Measurements from ENCODE around the gene FAM111A. TPM values are rescaled to one million over a fixed set of nuclear protein-coding genes. Genes with fewer than 3 reads are reported as not detected.

The FAM111A gene
- total and polyA plus RNA-seq, 2 donors (not counting 3 experiments of a cell fraction or from before 2014, with no cell fraction given): 20.1 to 57.4 TPM

DNA sequence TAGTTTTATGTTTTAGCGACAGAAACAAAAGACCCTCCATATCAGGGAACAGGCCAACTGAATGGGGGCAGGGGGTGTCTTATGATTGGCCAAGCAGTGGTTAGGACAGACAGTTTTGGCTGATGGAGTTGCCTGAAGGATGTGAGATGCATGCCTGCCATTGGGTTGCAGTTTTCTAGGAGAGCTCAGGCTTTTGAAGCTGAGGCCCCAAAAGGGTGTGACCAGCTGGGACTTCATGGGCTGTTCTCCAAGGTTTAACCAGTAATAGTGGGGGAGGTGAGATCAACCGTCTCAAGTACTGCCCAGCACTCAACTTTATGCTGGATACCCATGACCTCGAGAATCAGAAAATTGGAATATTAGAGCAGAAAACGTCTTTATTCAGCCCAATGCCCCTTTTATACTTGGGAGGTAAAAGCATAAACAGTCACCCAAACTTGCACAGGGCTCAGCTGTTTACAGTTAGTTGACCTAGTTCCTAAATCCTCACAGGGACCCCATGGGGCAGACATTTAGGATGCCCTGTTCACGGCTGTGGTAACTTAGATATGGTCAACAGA, 42.8 kb downstream of the FAM111A start:
- Histone ChIP-seq H3K4me1 (ENCODE audit: control insufficient read depth, extremely low read depth, insufficient read depth, low read length) (peaks cover 2% of the 10 kb centered on the region), H3K27me3 (ENCODE audit: control insufficient read depth in 2 of 2, insufficient read depth in 2 of 2, low read length in 2 of 2) (peaks cover 6 to 9% of the 10 kb centered on the region in 2 experiments), H3K27ac (ENCODE audit: insufficient read depth, low read depth, low read length) (no peak overlapping the region), H3K4me3 (replicated peaks in 1 of 3; ENCODE audit: insufficient read depth in 1 of 3, low read depth in 1 of 3, low read length in 3 of 3) (no peak overlapping the region), H4K20me1 (replicated peaks; ENCODE audit: control insufficient read depth, extremely low read depth, insufficient read depth, low read length) (no peaks in the 10 kb centered on the region), H2AFZ (ENCODE audit: low read depth, low read length) (no peak overlapping the region), H3K9me1 (replicated peaks; ENCODE audit: control insufficient read depth, extremely low read depth, insufficient read depth, low read length) (no peaks in the 10 kb centered on the region), H3K4me2 (ENCODE audit: insufficient read depth, low read length) (no peak overlapping the region), H3K36me3 (ENCODE audit: control insufficient read depth in 2 of 2, extremely low read depth in 1 of 2, insufficient read depth in 2 of 2, low read length in 2 of 2) (no peaks in the 10 kb centered on the region), H3K9ac (replicated peaks; ENCODE audit: extremely low read depth, insufficient read depth, low read length) (no peak overlapping the region), H3K79me2 (ENCODE audit: control insufficient read depth, insufficient read depth, low read length) (no peaks in the 10 kb centered on the region), H3K9me3 (replicated peaks; ENCODE audit: control insufficient read depth, insufficient read depth, low read length) (no peaks in the 10 kb centered on the region)
- TF ChIP-seq POLR2A (IDR thresholded peaks at IDR 0.05; ENCODE audit: low read depth, low read length): no peak
- TF ChIP-seq CTCF (IDR thresholded peaks at IDR 0.05; ENCODE audit: extremely low read depth in 1 of 2, insufficient read depth in 1 of 2, low read depth in 1 of 2, low read length in 2 of 2): no peak
- TF ChIP-seq EZH2 (IDR thresholded peaks at IDR 0.05; ENCODE audit: borderline replicate concordance, low read depth, low read length, severe bottlenecking): no peak
- no peak for TF ChIP-seq MYC (IDR thresholded peaks at IDR 0.05; ENCODE audit: low read depth, low read length)
- no peak for TF ChIP-seq POLR2AphosphoS5 (IDR thresholded peaks at IDR 0.05; ENCODE audit: insufficient read depth, low read depth, low read length)
- ChIA-PET CTCF (interaction anchor here (0.9 to 6.4 kb wide), 11 partner anchors 8 to 37 kb away, joined by 3 to 74 read pairs (median 8); partner anchors contain the start of gene DTX4), POLR2A (no interaction called here)
- DNase-seq (ENCODE audit: low read depth, low spot score) (no peak), FAIRE-seq (no peak)
- dilution Hi-C loops (cut with MboI; ENCODE audit: extremely low pct_ligation_motif_present, low sequenced_read_pairs) (no loop called here), intact Hi-C loops (cut with micrococcal nuclease) (no loop called here)
- no TSS peak for BruUV-seq (replicated peaks)

DNA sequence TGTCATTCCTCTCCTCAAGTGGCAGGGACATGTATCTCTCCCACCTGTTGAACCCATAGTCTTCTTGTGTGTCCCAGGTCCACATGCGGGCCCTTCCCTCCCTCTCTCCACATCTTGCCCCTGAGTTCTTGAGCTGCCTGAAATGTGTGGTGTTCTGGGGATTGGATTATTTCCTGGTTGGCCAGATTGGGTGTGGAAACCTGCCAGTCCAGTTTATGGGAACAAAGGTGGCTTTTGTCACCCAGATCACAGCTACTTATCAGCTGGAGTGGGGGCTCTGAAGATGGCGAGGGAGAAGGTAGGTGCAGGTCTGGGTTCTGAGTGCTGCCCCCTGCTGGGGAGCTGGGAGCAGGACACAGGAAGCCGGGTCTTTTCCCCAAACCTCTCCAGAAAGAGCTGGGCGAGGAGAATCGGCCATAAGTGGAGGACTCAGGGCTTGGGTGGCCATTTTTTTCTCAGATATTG, 43.5 kb downstream of the FAM111A start:
- Histone ChIP-seq H4K20me1 (replicated peaks; ENCODE audit: control insufficient read depth, extremely low read depth, insufficient read depth, low read length) (no peaks in the 10 kb centered on the region), H3K27ac (ENCODE audit: insufficient read depth, low read depth, low read length) (no peak overlapping the region), H3K9me1 (replicated peaks; ENCODE audit: control insufficient read depth, extremely low read depth, insufficient read depth, low read length) (no peaks in the 10 kb centered on the region), H3K9ac (replicated peaks; ENCODE audit: extremely low read depth, insufficient read depth, low read length) (no peak overlapping the region), H3K79me2 (ENCODE audit: control insufficient read depth, insufficient read depth, low read length) (no peaks in the 10 kb centered on the region), H3K4me2 (ENCODE audit: insufficient read depth, low read length) (no peak overlapping the region), H2AFZ (ENCODE audit: low read depth, low read length) (no peak overlapping the region), H3K9me3 (replicated peaks; ENCODE audit: control insufficient read depth, insufficient read depth, low read length) (no peaks in the 10 kb centered on the region), H3K4me1 (ENCODE audit: control insufficient read depth, extremely low read depth, insufficient read depth, low read length) (peaks cover 2% of the 10 kb centered on the region), H3K27me3 (ENCODE audit: control insufficient read depth in 2 of 2, insufficient read depth in 2 of 2, low read length in 2 of 2) (peaks cover 4 to 11% of the 10 kb centered on the region in 2 experiments), H3K4me3 (replicated peaks in 1 of 3; ENCODE audit: insufficient read depth in 1 of 3, low read depth in 1 of 3, low read length in 3 of 3) (no peak overlapping the region), H3K36me3 (ENCODE audit: control insufficient read depth in 2 of 2, extremely low read depth in 1 of 2, insufficient read depth in 2 of 2, low read length in 2 of 2) (no peaks in the 10 kb centered on the region)
- CTCF ChIA-PET: interaction anchor here (0.6 to 6.4 kb wide), 15 partner anchors 9 to 213 kb away, joined by 3 to 74 read pairs (median 5); partner anchors contain the start of gene DTX4
- FAIRE-seq (no peak), DNase-seq (ENCODE audit: low read depth, low spot score) (peak; percentile 3)
- POLR2A ChIA-PET: no interaction called here
- intact Hi-C loops (cut with micrococcal nuclease) (loop anchor here (1.0 kb wide), 1 partner anchor 15 kb away; no protein-coding TSS in a partner anchor), dilution Hi-C loops (cut with MboI; ENCODE audit: extremely low pct_ligation_motif_present, low sequenced_read_pairs) (no loop called here)
- TF ChIP-seq CTCF (IDR thresholded peaks at IDR 0.05; ENCODE audit: extremely low read depth in 1 of 2, insufficient read depth in 1 of 2, low read depth in 1 of 2, low read length in 2 of 2) (peak; percentile 50 to 62), EZH2 (IDR thresholded peaks at IDR 0.05; ENCODE audit: borderline replicate concordance, low read depth, low read length, severe bottlenecking) (no peak)
- BruUV-seq (replicated peaks): no TSS peak

Data from endothelial cell of umbilical vein (primary cell).